H1 (cell line): ENCODE measurements around the gene KCNMB2. TPM values are rescaled to one million over a fixed set of nuclear protein-coding genes. Genes with fewer than 3 reads are reported as not detected.

Experiments
- CTCF ChIA-PET: fragments of 300-600 bp; sonication (Branson Sonifier 250); formaldehyde crosslinking; loops from one replicate; lab custom pipeline; 2021; ENCODE audit not compliant: partially characterized antibody; lab: Charles Lee
- POLR2A ChIA-PET: fragments of 300-600 bp; sonication (Branson Sonifier 250); formaldehyde crosslinking; loops from one replicate; lab custom pipeline; 2021; ENCODE audit warnings: inconsistent platforms; ENCODE audit not compliant: partially characterized antibody; lab: Charles Lee
- DNase-seq, 2 experiments: peaks; one replicate each; pipeline versions ENCODE4 v3.0.0 to v3.0.0-alpha.2; 2010 to 2022; ENCODE audit warnings: low spot score in 2 of 2, low read depth in 1 of 2, mixed read lengths in 1 of 2
- FAIRE-seq: peaks from 2 replicates; lab custom pipeline; 2011; peaks lifted over from hg19 to GRCh38; lab: Jason Lieb, UNC
- H2AFZ ChIP-seq: 2 replicates; pipeline ENCODE4 v1.8.1; 2012; ENCODE audit warnings: low read length, inconsistent platforms
- H2AK5ac ChIP-seq: 2 replicates; pipeline ENCODE4 v1.6.1; 2013; ENCODE audit warnings: low read depth, low read length
- H2BK120ac ChIP-seq: replicated peaks from 2 replicates; pipeline ENCODE3; 2013; ENCODE audit warnings: low read depth, low read length, inconsistent platforms
- H2BK12ac ChIP-seq: 2 replicates; pipeline ENCODE4 v1.6.1; 2013; ENCODE audit warnings: low read depth, low read length
- H2BK15ac ChIP-seq: 2 replicates; pipeline ENCODE4 v1.6.1; 2013; ENCODE audit warnings: low read length
- H2BK20ac ChIP-seq: 2 replicates; pipeline ENCODE4 v1.6.1; 2013; ENCODE audit warnings: low read length
- H2BK5ac ChIP-seq: 2 replicates; pipeline ENCODE4 v1.6.1; 2013; ENCODE audit warnings: low read depth, low read length
- H3K14ac ChIP-seq: 2 replicates; pipeline ENCODE4 v1.6.1; 2013; ENCODE audit warnings: inconsistent platforms; ENCODE audit not compliant: insufficient read length
- H3K18ac ChIP-seq: 2 replicates; pipeline ENCODE4 v1.6.1; 2013; ENCODE audit warnings: low read length; ENCODE audit errors: extremely low read depth
- H3K23ac ChIP-seq: 2 replicates; pipeline ENCODE4 v1.6.1; 2013; ENCODE audit warnings: inconsistent platforms; ENCODE audit not compliant: insufficient read length
- H3K23me2 ChIP-seq: 2 replicates; pipeline ENCODE4 v1.6.1; 2013; ENCODE audit warnings: low read depth, low read length
- H3K27ac ChIP-seq: 2 replicates; pipeline ENCODE4 v1.6.1; 2011; ENCODE audit warnings: low read depth, low read length, inconsistent platforms
- H3K27me3 ChIP-seq, 4 experiments: replicated peaks in 1 of 4; 1 replicate in 1 of 4; 2 replicates in 3 of 4; pipeline versions ENCODE4 v1.6.1 to v1.8.1; 2011 to 2013; ENCODE audit warnings: low read length in 3 of 4, mild to moderate bottlenecking in 3 of 4, inconsistent platforms in 2 of 4, mixed read lengths in 2 of 4, moderate library complexity in 1 of 4; ENCODE audit not compliant: control insufficient read depth in 3 of 4, insufficient read depth in 3 of 4; ENCODE audit errors: extremely low read depth in 1 of 4
- H3K36me3 ChIP-seq, 4 experiments: 2 replicates each; pipeline versions ENCODE4 v1.6.1 to v1.8.1; 2011 to 2013; ENCODE audit warnings: mild to moderate bottlenecking in 4 of 4, low read length in 3 of 4, moderate library complexity in 2 of 4, control low read depth in 1 of 4, inconsistent platforms in 1 of 4; ENCODE audit not compliant: insufficient read depth in 4 of 4, control insufficient read depth in 2 of 4
- H3K4ac ChIP-seq: replicated peaks from 2 replicates; pipeline ENCODE3; 2013; ENCODE audit warnings: low read length, low read depth, mixed read lengths, inconsistent platforms; ENCODE audit not compliant: insufficient read length
- H3K4me1 ChIP-seq, 4 experiments: replicated peaks in 1 of 4; 1 replicate in 1 of 4; 2 replicates in 3 of 4; pipeline versions ENCODE4 v1.6.1 to v1.8.1; 2011 to 2013; ENCODE audit warnings: low read length in 3 of 4, inconsistent platforms in 2 of 4, mixed read lengths in 1 of 4; ENCODE audit not compliant: insufficient read depth in 4 of 4, control insufficient read depth in 3 of 4
- H3K4me2 ChIP-seq, 2 experiments: 2 replicates each; pipeline versions ENCODE4 v1.6.1 to v1.8.1; 2011 to 2013; ENCODE audit warnings: low read depth in 2 of 2, low read length in 2 of 2, control low read depth in 1 of 2, inconsistent platforms in 1 of 2, mild to moderate bottlenecking in 1 of 2; ENCODE audit not compliant: insufficient read depth in 1 of 2
- H3K4me3 ChIP-seq, 4 experiments: fragments of 200-600, 300-600 bp in 1 of 4; sonication (generic), shearing (Covaris generic), sonication (Bioruptor Twin) in 1 of 4; 2 replicates each; pipeline versions ENCODE4 v1.5.1 to v1.8.1; 2011 to 2016; ENCODE audit warnings: low read length in 4 of 4, low read depth in 3 of 4, control low read depth in 2 of 4, inconsistent platforms in 2 of 4, mild to moderate bottlenecking in 2 of 4, mixed read lengths in 1 of 4, moderate library complexity in 1 of 4; ENCODE audit not compliant: insufficient read depth in 2 of 4; ENCODE audit errors: extremely low read depth in 1 of 4
- H3K56ac ChIP-seq: replicated peaks from 2 replicates; pipeline ENCODE3; 2013; ENCODE audit warnings: low read depth, mild to moderate bottlenecking, mixed read lengths, low read length, inconsistent platforms; ENCODE audit not compliant: insufficient read length
- H3K79me1 ChIP-seq: 2 replicates; pipeline ENCODE4 v1.6.1; 2013; ENCODE audit warnings: low read depth, low read length, control low read depth
- H3K79me2 ChIP-seq, 2 experiments: 2 replicates each; pipeline versions ENCODE4 v1.6.1 to v1.8.1; 2012 to 2013; ENCODE audit warnings: low read length in 2 of 2, mild to moderate bottlenecking in 2 of 2, inconsistent platforms in 1 of 2; ENCODE audit not compliant: insufficient read depth in 2 of 2, control insufficient read depth in 1 of 2
- H3K9ac ChIP-seq, 4 experiments: replicated peaks in 1 of 4; 1 replicate in 1 of 4; 2 replicates in 3 of 4; pipeline versions ENCODE4 v1.6.1 to v1.8.1; 2011 to 2013; ENCODE audit warnings: low read depth in 3 of 4, low read length in 3 of 4, control low read depth in 2 of 4, mild to moderate bottlenecking in 2 of 4, moderate library complexity in 2 of 4, inconsistent platforms in 1 of 4; ENCODE audit errors: extremely low read depth in 1 of 4
- H3K9me3 ChIP-seq, 2 experiments: 2 replicates each; pipeline versions ENCODE4 v1.6.1 to v1.8.1; 2012 to 2013; ENCODE audit warnings: mild to moderate bottlenecking in 2 of 2, moderate library complexity in 2 of 2, control low read depth in 1 of 2, inconsistent platforms in 1 of 2, low read depth in 1 of 2, low read length in 1 of 2, mixed read lengths in 1 of 2; ENCODE audit not compliant: insufficient read depth in 2 of 2
- H4K20me1 ChIP-seq, 2 experiments: replicated peaks in 1 of 2; 2 replicates each; pipeline versions ENCODE3 to v1.8.1; 2011 to 2013; ENCODE audit warnings: inconsistent platforms in 2 of 2, low read length in 2 of 2, mild to moderate bottlenecking in 1 of 2; ENCODE audit not compliant: insufficient read depth in 2 of 2, control insufficient read depth in 1 of 2
- H4K5ac ChIP-seq: 2 replicates; pipeline ENCODE4 v1.6.1; 2013; ENCODE audit warnings: low read length, low read depth, mixed read lengths, inconsistent platforms; ENCODE audit not compliant: insufficient read length
- H4K8ac ChIP-seq: 2 replicates; pipeline ENCODE4 v1.8.0; 2013; ENCODE audit warnings: mild to moderate bottlenecking, moderate library complexity, low read length, inconsistent platforms; ENCODE audit not compliant: insufficient read depth; ENCODE audit errors: extremely low read depth
- H4K91ac ChIP-seq: replicated peaks from 2 replicates; pipeline ENCODE3; 2013; ENCODE audit warnings: low read length, mixed read lengths, inconsistent platforms; ENCODE audit not compliant: insufficient read length
- BACH1 ChIP-seq: IDR thresholded peaks from 2 replicates; pipeline ENCODE4 v1.6.1; 2012; ENCODE audit warnings: low read length, improper control_type of control experiment
- CBX5 ChIP-seq: fragments of 300-800, 300-1000 bp; sonication (generic); IDR thresholded peaks from 2 replicates; pipeline ENCODE4 v1.7.1; 2016; ENCODE audit warnings: antibody characterized with exemption, low read length, low read depth
- EZH2 ChIP-seq: fragments of 200-600 bp; sonication (generic); IDR thresholded peaks from 2 replicates; pipeline ENCODE4 v1.7.1; 2012; ENCODE audit warnings: low read depth, mild to moderate bottlenecking, moderate library complexity, low read length, inconsistent platforms; ENCODE audit not compliant: severe bottlenecking
- NANOG ChIP-seq: IDR thresholded peaks from 2 replicates; pipeline ENCODE4 v1.6.1; 2011; ENCODE audit warnings: low read length, low read depth, mild to moderate bottlenecking, inconsistent platforms; ENCODE audit not compliant: insufficient read depth, poor library complexity, severe bottlenecking
- PHF8 ChIP-seq: fragments of 200-600 bp; sonication (generic); conservative IDR thresholded peaks from 2 replicates; pipeline ENCODE4 v1.7.1; 2012; ENCODE audit warnings: low read depth, mild to moderate bottlenecking, inconsistent platforms, low read length, moderate library complexity
- POU5F1 ChIP-seq: IDR thresholded peaks from 2 replicates; pipeline ENCODE4 v1.6.1; 2011; ENCODE audit warnings: low read depth, mild to moderate bottlenecking, low read length, moderate library complexity
- SIN3A ChIP-seq, 2 experiments: IDR thresholded peaks in 1 of 2; conservative IDR thresholded peaks in 1 of 2; 2 replicates each; pipeline ENCODE4 v1.6.1; 2011 to 2012; ENCODE audit warnings: low read length in 2 of 2, improper control_type of control experiment in 1 of 2, low read depth in 1 of 2, mild to moderate bottlenecking in 1 of 2
- SP2 ChIP-seq: IDR thresholded peaks from 2 replicates; pipeline ENCODE4 v1.6.1; 2012; ENCODE audit warnings: mild to moderate bottlenecking, low read length, inconsistent platforms
- SP4 ChIP-seq: IDR thresholded peaks from 2 replicates; pipeline ENCODE4 v1.6.1; 2012; ENCODE audit warnings: low read length, inconsistent platforms
- TEAD4 ChIP-seq: IDR thresholded peaks from 2 replicates; pipeline ENCODE4 v1.6.1; 2012; ENCODE audit warnings: low read depth, low read length, inconsistent platforms, mixed read lengths
- WGBS, 2 experiments: shearing (Covaris generic) in 1 of 2; methylation state at CpG; one replicate each; pipeline versions ENCODE4 v1.1.6 to v1.1.7; 2013 to 2015; ENCODE audit warnings: low lambda C conversion rate in 2 of 2, mixed read lengths in 2 of 2, inconsistent platforms in 1 of 2, low coverage in 1 of 2, missing lambda C conversion rate in 1 of 2; ENCODE audit not compliant: insufficient replicate concordance in 2 of 2, insufficient coverage in 1 of 2, insufficient read length in 1 of 2; ENCODE audit errors: extremely low coverage in 1 of 2, missing lambda C conversion rate in 1 of 2; 5-methylcytosine and 5-hydroxymethylcytosine counted together
- polyA plus RNA-seq, 7 experiments: library from polyadenylated mRNA; depleted of rRNA in 3 of 7; stranded (reverse) in 5 of 7; unstranded in 2 of 7; fragments of >200 nt in 5 of 7; fragments of 200-250 nt in 2 of 7; gene quantifications; 1 replicate in 5 of 7; 2 replicates in 1 of 7; 4 replicates in 1 of 7; pipeline versions ENCODE4 v1.2.1 to v1.2.3, GENCODE V29; 2011 to 2013; ENCODE audit warnings: missing spikeins in 2 of 7, mixed read lengths in 2 of 7
- total RNA-seq: library from RNA; stranded (reverse); fragmentation: NEBNext Ultra II Directional; extraction: Animal tissue kit (Norgen Biotek cat#: 25700); gene quantifications from 2 replicates; pipeline ENCODE4 v1.2.1, GENCODE V29; 2021
- TF ChIP-seq, protein P1 (sequence below): IDR thresholded peaks from 2 replicates; pipeline ENCODE4 v1.6.1; 2011; ENCODE audit warnings: low read length, improper control_type of control experiment

The KCNMB2 gene
- total and polyA plus RNA-seq, 2 of the 8 experiments (the other 6 are each of a cell fraction or from before 2014, with no cell fraction given), result not detected

DNA sequence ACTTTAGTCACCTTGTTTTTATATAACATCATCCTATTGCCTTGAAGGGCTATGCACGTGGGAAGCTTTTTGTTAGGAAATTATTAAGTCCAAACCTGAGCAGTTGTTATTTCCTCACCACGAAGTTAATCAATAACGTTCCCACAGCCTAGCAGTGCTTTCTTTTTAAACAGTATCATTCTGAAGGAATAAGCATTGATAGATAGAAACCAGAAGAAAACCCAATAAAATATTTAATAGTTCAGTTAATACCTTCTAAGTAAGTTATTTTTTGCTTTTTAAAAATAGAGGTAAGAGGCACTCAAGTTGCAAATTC is 149.3 kb downstream of the KCNMB2 start:
- no peaks in the 10 kb centered on the region for H3K9me3 ChIP-seq
- no peak overlapping the region for H2BK120ac ChIP-seq
- POLR2A ChIA-PET, result no interaction called here
- TF ChIP-seq SP2 (no peak), POU5F1 (no peak), BACH1 (no peak), PHF8 (no peak), TEAD4 (no peak), EZH2 (no peak), CBX5 (no peak), NANOG (no peak), SP4 (no peak), SIN3A (conservative IDR thresholded peaks at IDR 0.05 in 1 of 2, IDR thresholded peaks at IDR 0.05 in 1 of 2; ENCODE audit: low read depth in 1 of 2, low read length in 2 of 2) (no peak)
- TF ChIP-seq, protein P1, sequence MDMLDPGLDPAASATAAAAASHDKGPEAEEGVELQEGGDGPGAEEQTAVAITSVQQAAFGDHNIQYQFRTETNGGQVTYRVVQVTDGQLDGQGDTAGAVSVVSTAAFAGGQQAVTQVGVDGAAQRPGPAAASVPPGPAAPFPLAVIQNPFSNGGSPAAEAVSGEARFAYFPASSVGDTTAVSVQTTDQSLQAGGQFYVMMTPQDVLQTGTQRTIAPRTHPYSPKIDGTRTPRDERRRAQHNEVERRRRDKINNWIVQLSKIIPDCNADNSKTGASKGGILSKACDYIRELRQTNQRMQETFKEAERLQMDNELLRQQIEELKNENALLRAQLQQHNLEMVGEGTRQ, result no peak

More for the DNA sequence above, 149.3 kb downstream of the KCNMB2 start:
- H2AFZ ChIP-seq, result no peak overlapping the region
- no peaks in the 10 kb centered on the region for H3K27me3 ChIP-seq
- no peak overlapping the region for H3K4me2 ChIP-seq
- no peak overlapping the region for H3K9ac ChIP-seq
- no peak overlapping the region for H4K91ac ChIP-seq
- H3K79me2 ChIP-seq, result no peaks in the 10 kb centered on the region
- H3K79me1 ChIP-seq, result no peaks in the 10 kb centered on the region
- no peak overlapping the region for H2BK20ac ChIP-seq
- H3K4ac ChIP-seq, result no peak overlapping the region
- CTCF ChIA-PET, result no interaction called here
- FAIRE-seq (no peak), DNase-seq (no peak)
- no peak overlapping the region for H3K27ac ChIP-seq
- H3K14ac ChIP-seq, result no peak overlapping the region
- H2BK15ac ChIP-seq, result no peak overlapping the region
- no peak overlapping the region for H2AK5ac ChIP-seq
- H4K8ac ChIP-seq, result no peak overlapping the region
- H3K18ac ChIP-seq, result no peak overlapping the region
- no peak overlapping the region for H2BK12ac ChIP-seq
- H2BK5ac ChIP-seq, result no peak overlapping the region
- H3K23ac ChIP-seq, result no peak overlapping the region
- H4K5ac ChIP-seq, result no peak overlapping the region
- no peaks in the 10 kb centered on the region for H3K36me3 ChIP-seq
- 94% methylated on average over 3 of the region's 3 CpGs; no CpG with 5 or more reads in 1 of the 2 experiments for WGBS, 2 experiments
- H3K23me2 ChIP-seq, result no peaks in the 10 kb centered on the region
- H3K4me3 ChIP-seq, result no peak overlapping the region
- H4K20me1 ChIP-seq, result no peaks in the 10 kb centered on the region
- no peaks in the 10 kb centered on the region for H3K4me1 ChIP-seq
- H3K56ac ChIP-seq, result no peak overlapping the region
